CMK (cell line): ENCODE measurements around the gene SKA1.
"Not testable (repeated sequence)": the region's sequence is repeated elsewhere in the genome, so short reads cannot be mapped to it uniquely, and the experiment has no call there.

Experiments used
- DNase-seq: peaks from one replicate; pipeline ENCODE4 v3.0.0-alpha.2; 2010; ENCODE audit warnings: low read depth

Gene SKA1

GRCh38 chr18:50429207-50429948, 54.5 kb downstream of the SKA1 start:
- DNase-seq = no peak

DNA sequence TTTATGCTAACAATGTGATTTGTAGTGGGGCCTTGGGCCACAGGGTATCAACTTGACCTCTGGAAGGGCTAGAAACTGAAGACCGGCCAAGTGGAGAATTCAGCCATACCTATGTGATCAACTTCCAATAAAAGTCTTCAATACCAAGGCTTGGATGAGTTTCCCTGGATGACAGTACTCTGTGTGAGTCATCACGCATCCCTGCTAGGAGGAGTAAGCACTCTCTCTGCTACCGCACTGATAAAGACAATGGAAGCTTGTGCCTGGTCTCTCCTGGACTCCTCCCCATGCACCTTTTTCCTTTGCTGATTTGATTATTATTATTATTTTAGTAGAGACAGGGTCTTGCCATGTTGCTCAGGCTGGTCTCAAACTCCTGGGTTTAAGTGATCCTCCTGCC, 58.1 kb downstream of the SKA1 start:
- no peak for DNase-seq

DNA sequence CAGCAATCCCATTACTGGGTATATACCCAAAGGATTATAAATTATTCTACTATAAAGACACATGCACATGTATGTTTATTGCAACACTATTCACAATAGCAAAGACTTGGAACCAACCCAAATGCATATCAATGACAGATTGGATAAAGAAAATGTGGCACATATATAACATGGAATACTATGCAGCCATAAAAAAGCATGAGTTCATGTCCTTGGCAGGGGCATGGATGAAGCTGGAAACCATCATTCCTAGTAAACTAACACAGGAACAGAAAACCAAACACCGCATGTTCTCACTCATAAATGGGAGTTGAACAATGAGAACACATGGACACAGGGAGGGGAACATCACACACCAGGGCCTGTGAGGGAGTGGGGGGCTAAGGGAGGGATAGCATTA, 61.9 kb downstream of the SKA1 start:
- not testable (repeated sequence) for DNase-seq

GRCh38 chr18:50439460-50440015, 64.7 kb downstream of the SKA1 start:
- no peak for DNase-seq

DNA sequence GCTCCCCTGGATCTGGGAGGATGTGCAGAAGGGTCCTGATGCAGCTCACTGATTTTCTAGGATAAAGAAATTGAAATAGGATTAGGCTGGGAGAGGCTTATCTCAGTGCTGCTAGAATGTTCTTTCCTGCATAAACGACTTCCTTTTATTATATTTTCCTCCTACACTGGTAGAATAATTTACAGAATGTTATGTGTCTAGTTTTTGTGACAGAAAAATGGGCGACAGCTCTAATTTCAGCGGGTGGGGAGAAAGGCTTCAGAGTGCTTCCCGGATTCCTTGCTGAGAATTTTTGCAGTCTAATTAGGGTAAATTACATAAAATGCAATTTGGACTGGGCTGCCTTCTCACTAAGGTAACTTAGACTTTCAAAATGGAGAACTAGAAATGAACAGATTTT, 66.2 kb downstream of the SKA1 start:
- no peak for DNase-seq

DNA sequence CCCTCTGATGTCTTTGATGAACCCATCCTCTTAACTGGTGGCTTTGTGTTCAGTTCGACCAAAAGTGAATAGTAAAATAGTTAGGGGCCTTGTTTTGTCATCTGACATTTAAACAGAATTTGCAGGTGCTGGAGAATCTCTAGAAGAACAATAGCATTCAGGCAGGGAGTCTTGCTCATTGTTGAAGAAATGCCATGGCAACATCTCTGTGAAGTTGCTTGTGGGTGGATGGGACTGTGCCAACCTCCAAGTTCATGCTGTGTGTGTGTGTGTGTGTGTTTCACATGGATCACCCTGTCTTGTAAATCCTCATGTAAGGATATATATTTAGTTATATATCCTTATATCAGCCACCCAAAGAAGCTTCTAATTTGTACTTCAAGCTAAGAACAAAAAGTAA, 66.7 kb downstream of the SKA1 start:
- DNase-seq = no peak
